Colonic mucosa (tissue), 4 donors: ENCODE data around the gene SAMD14. TPM values are rescaled to one million over a fixed set of nuclear protein-coding genes. Genes with fewer than 3 reads are reported as not detected.

ENCODE experiments used
- DNase-seq: peaks from one replicate; pipeline ENCODE4 v3.0.0-alpha.2; 2020
- H3K27ac ChIP-seq: fragments of 200-600 bp; one replicate; pipeline ENCODE4 v1.8.0; 2021
- H3K27me3 ChIP-seq: fragments of 200-600 bp; one replicate; pipeline ENCODE4 v1.8.0; 2021
- H3K36me3 ChIP-seq: fragments of 200-600 bp; one replicate; pipeline ENCODE4 v1.8.0; 2021
- H3K4me1 ChIP-seq: fragments of 200-600 bp; one replicate; pipeline ENCODE4 v1.8.0; 2021; ENCODE audit warnings: mild to moderate bottlenecking
- H3K4me3 ChIP-seq: fragments of 200-600 bp; one replicate; pipeline ENCODE4 v1.8.0; 2021
- H3K9ac ChIP-seq, 2 donors: one replicate each; pipeline ENCODE4 v1.7.0; 2013; ENCODE audit warnings: control low read depth in 2 of 2, low read depth in 2 of 2, low read length in 2 of 2
- H3K9me3 ChIP-seq: fragments of 200-600 bp; one replicate; pipeline ENCODE4 v1.8.0; 2021
- CTCF ChIP-seq: fragments of 200-600 bp; IDR thresholded peaks from one replicate; pipeline ENCODE4 v1.8.0; 2022; ENCODE audit warnings: antibody characterized with exemption, mild to moderate bottlenecking
- intact Hi-C: fragments of 100-400 bp; cut with DNase I; formaldehyde crosslinking; loops from one replicate; pipeline ENCODE4 v1.14.1; 2022
- total RNA-seq, 2 donors: library from RNA; stranded (reverse); fragmentation: NEBNext Ultra II Directional in 1 of 2; extraction: Animal tissue kit (Norgen Biotek cat#: 25700) in 1 of 2; gene quantifications; one replicate each; pipeline ENCODE4 v1.2.1, GENCODE V29; 2021
- donor health status: healthy.
- donor health status: DM: no; HTN: no; CAD: no.
- donor health status: DM: no; HTN: no; CAD: no.

Gene SAMD14
- total RNA-seq, 2 donors from 2014 or later = 0.77 to 2.3 TPM

- no peaks in the 10 kb centered on the region for H3K9me3 ChIP-seq
- intact Hi-C loops = no loop called here
- H3K4me3 ChIP-seq = no peak overlapping the region
- H3K36me3 ChIP-seq = no peaks in the 10 kb centered on the region
- DNase-seq = no peak
- H3K27me3 ChIP-seq = no peaks in the 10 kb centered on the region
- no peak overlapping the region for H3K9ac ChIP-seq
- no peak for TF ChIP-seq CTCF
- peaks cover 7% of the 10 kb centered on the region for H3K4me1 ChIP-seq
- no peak overlapping the region for H3K27ac ChIP-seq
Observed at GRCh38 chr17:50109207-50109606, 20.8 kb downstream of the SAMD14 start.

- no peak for TF ChIP-seq CTCF
- no peaks in the 10 kb centered on the region for H3K27me3 ChIP-seq
- no peak overlapping the region for H3K9ac ChIP-seq
- H3K4me1 ChIP-seq = peaks cover 7% of the 10 kb centered on the region
- no peak overlapping the region for H3K4me3 ChIP-seq
- no peaks in the 10 kb centered on the region for H3K36me3 ChIP-seq
- intact Hi-C loops = no loop called here
- no peaks in the 10 kb centered on the region for H3K9me3 ChIP-seq
- no peak overlapping the region for H3K27ac ChIP-seq
- DNase-seq = no peak
Observed at GRCh38 chr17:50108556-50108955, 21.4 kb downstream of the SAMD14 start.

GRCh38 chr17:50107790-50108414 is 22.1 kb downstream of the SAMD14 start:
- no peak overlapping the region for H3K27ac ChIP-seq
- no peak overlapping the region for H3K9ac ChIP-seq
- peaks cover 7% of the 10 kb centered on the region for H3K4me1 ChIP-seq
- intact Hi-C loops = no loop called here
- H3K27me3 ChIP-seq = no peaks in the 10 kb centered on the region
- no peaks in the 10 kb centered on the region for H3K36me3 ChIP-seq
- no peaks in the 10 kb centered on the region for H3K9me3 ChIP-seq
- TF ChIP-seq CTCF = no peak
- DNase-seq = no peak
- H3K4me3 ChIP-seq = no peak overlapping the region

GRCh38 chr17:50106393-50107131 is 23.4 kb downstream of the SAMD14 start:
- intact Hi-C loops = no loop called here
- no peak for DNase-seq
- H3K36me3 ChIP-seq = no peaks in the 10 kb centered on the region

GRCh38 chr17:50105811-50106210 is 24.1 kb downstream of the SAMD14 start:
- Histone ChIP-seq H3K4me3 (no peak overlapping the region), H3K9me3 (no peaks in the 10 kb centered on the region), H3K9ac (no peak overlapping the region), H3K4me1 (peaks cover 8% of the 10 kb centered on the region), H3K27me3 (no peaks in the 10 kb centered on the region), H3K27ac (no peak overlapping the region), H3K36me3 (no peaks in the 10 kb centered on the region)
- intact Hi-C loops = no loop called here
- DNase-seq = no peak
- TF ChIP-seq CTCF = no peak

More at GRCh38 chr17:50106393-50107131, 23.4 kb downstream of the SAMD14 start:
- H3K9ac ChIP-seq = no peak overlapping the region
- no peak overlapping the region for H3K27ac ChIP-seq
- no peak for TF ChIP-seq CTCF
- no peaks in the 10 kb centered on the region for H3K27me3 ChIP-seq
- no peaks in the 10 kb centered on the region for H3K9me3 ChIP-seq
- H3K4me1 ChIP-seq = peaks cover 4% of the 10 kb centered on the region
- no peak overlapping the region for H3K4me3 ChIP-seq
